Liver (tissue), 9 donors: Measurements from ENCODE around the gene GJD3. TPM values are rescaled to one million over a fixed set of nuclear protein-coding genes. Genes with fewer than 3 reads are reported as not detected.
"Not testable (repeated sequence)": the region's sequence is repeated elsewhere in the genome, so short reads cannot be mapped to it uniquely, and the experiment has no call there.

ENCODE experiments used
- DNase-seq: peaks from one replicate; pipeline ENCODE4 v3.0.0-alpha.2; 2017; ENCODE audit warnings: low spot score
- H3K27ac ChIP-seq, 2 donors: one replicate each; pipeline ENCODE4 v1.7.0; 2013; ENCODE audit warnings: inconsistent platforms in 2 of 2, low read length in 2 of 2, control low read depth in 1 of 2, low read depth in 1 of 2, mild to moderate bottlenecking in 1 of 2
- H3K27me3 ChIP-seq, 4 donors: one replicate each; pipeline versions ENCODE4 v1.6.1 to v1.7.0; 2013; ENCODE audit warnings: low read length in 3 of 4, inconsistent platforms in 1 of 4, mild to moderate bottlenecking in 1 of 4, moderate library complexity in 1 of 4; ENCODE audit not compliant: control insufficient read depth in 4 of 4, insufficient read depth in 4 of 4
- H3K36me3 ChIP-seq, 4 donors: one replicate each; pipeline versions ENCODE4 v1.6.1 to v1.7.0; 2013; ENCODE audit warnings: low read length in 3 of 4, mild to moderate bottlenecking in 3 of 4, low read depth in 1 of 4, moderate library complexity in 1 of 4; ENCODE audit not compliant: control insufficient read depth in 4 of 4, insufficient read depth in 3 of 4
- H3K4me1 ChIP-seq, 4 donors: one replicate each; pipeline versions ENCODE4 v1.6.1 to v1.7.0; 2013; ENCODE audit warnings: low read length in 3 of 4, mild to moderate bottlenecking in 3 of 4, moderate library complexity in 1 of 4; ENCODE audit not compliant: control insufficient read depth in 4 of 4, insufficient read depth in 4 of 4
- H3K4me3 ChIP-seq, 3 donors: one replicate each; pipeline versions ENCODE4 v1.6.1 to v1.7.0; 2013; ENCODE audit warnings: low read length in 3 of 3, control low read depth in 1 of 3, low read depth in 1 of 3, mild to moderate bottlenecking in 1 of 3
- H3K9ac ChIP-seq, 2 donors: one replicate each; pipeline ENCODE4 v1.7.0; 2013; ENCODE audit warnings: low read length in 2 of 2, mild to moderate bottlenecking in 2 of 2, moderate library complexity in 2 of 2, control low read depth in 1 of 2, low read depth in 1 of 2
- H3K9me3 ChIP-seq, 4 donors: one replicate each; pipeline versions ENCODE4 v1.6.1 to v1.7.0; 2013; ENCODE audit warnings: low read length in 3 of 4; ENCODE audit not compliant: control insufficient read depth in 4 of 4
- ATF3 ChIP-seq: IDR thresholded peaks from 2 replicates; pipeline ENCODE4 v1.6.1; 2016; ENCODE audit warnings: antibody characterized with exemption
- CTCF ChIP-seq: fragments of 150-350 bp; IDR thresholded peaks from 2 replicates; pipeline ENCODE4 v1.5.1; 2017; ENCODE audit warnings: improper control_type of control experiment, low read depth, low read length; ENCODE audit not compliant: missing input control
- FOXA1 ChIP-seq: IDR thresholded peaks from 2 replicates; pipeline ENCODE4 v1.6.1; 2016; ENCODE audit warnings: antibody characterized with exemption
- FOXA2 ChIP-seq: IDR thresholded peaks from 2 replicates; pipeline ENCODE4 v1.6.1; 2016; ENCODE audit warnings: antibody characterized with exemption
- GABPA ChIP-seq, 2 donors: IDR thresholded peaks in 1 of 2; conservative IDR thresholded peaks in 1 of 2; 2 replicates each; pipeline ENCODE4 v1.6.1; 2016; ENCODE audit warnings: antibody characterized with exemption in 2 of 2, mild to moderate bottlenecking in 1 of 2, moderate library complexity in 1 of 2
- HNF4G ChIP-seq: IDR thresholded peaks from 2 replicates; pipeline ENCODE4 v1.6.1; 2016; ENCODE audit warnings: antibody characterized with exemption
- JUND ChIP-seq, 2 donors: IDR thresholded peaks; 2 replicates each; pipeline ENCODE4 v1.6.1; 2016; ENCODE audit warnings: antibody characterized with exemption in 2 of 2
- MAX ChIP-seq: IDR thresholded peaks from 2 replicates; pipeline ENCODE4 v1.6.1; 2016; ENCODE audit warnings: antibody characterized with exemption
- NR2F2 ChIP-seq: IDR thresholded peaks from 2 replicates; pipeline ENCODE4 v1.6.1; 2016; ENCODE audit warnings: antibody characterized with exemption
- RAD21 ChIP-seq, 2 donors: IDR thresholded peaks; 2 replicates each; pipeline ENCODE4 v1.6.1; 2016; ENCODE audit warnings: antibody characterized with exemption in 2 of 2, mild to moderate bottlenecking in 2 of 2
- REST ChIP-seq: IDR thresholded peaks from 2 replicates; pipeline ENCODE4 v1.6.1; 2016; ENCODE audit warnings: antibody characterized with exemption, mild to moderate bottlenecking
- RXRA ChIP-seq, 2 donors: IDR thresholded peaks; 2 replicates each; pipeline ENCODE4 v1.6.1; 2017 to 2018; ENCODE audit warnings: antibody characterized with exemption in 2 of 2, mild to moderate bottlenecking in 1 of 2
- SP1 ChIP-seq: IDR thresholded peaks from 2 replicates; pipeline ENCODE4 v1.6.1; 2018; ENCODE audit warnings: antibody characterized with exemption, mild to moderate bottlenecking
- TAF1 ChIP-seq: conservative IDR thresholded peaks from 2 replicates; pipeline ENCODE4 v1.6.1; 2016; ENCODE audit warnings: antibody characterized with exemption, mild to moderate bottlenecking
- YY1 ChIP-seq: IDR thresholded peaks from 2 replicates; pipeline ENCODE4 v1.6.1; 2016; ENCODE audit warnings: antibody characterized with exemption, mild to moderate bottlenecking
- WGBS: extraction: QIAGEN DNeasy Blood & Tissue Kit; methylation state at CpG from one replicate; pipeline ENCODE4 v1.1.7; 2013; 5-methylcytosine and 5-hydroxymethylcytosine counted together
- polyA plus RNA-seq, 2 donors: library from polyadenylated mRNA; stranded (reverse) in 1 of 2; unstranded in 1 of 2; fragments of 200-250 nt in 1 of 2; fragments of >200 nt in 1 of 2; fragmentation: Nextera tagmentation in 1 of 2; extraction: Ambion mirVana in 1 of 2; gene quantifications; one replicate each; pipeline versions ENCODE4 v1.2.1 to v1.2.3, GENCODE V29; 2013 to 2015
- total RNA-seq, 2 donors: library from RNA; depleted of rRNA; stranded (reverse); fragments of >200 nt; gene quantifications; one replicate each; pipeline ENCODE4 v1.2.3, GENCODE V29; 2014
- donor health status: healthy.
- donor health status: healthy.
- donor health status: healthy.
- donor health status: healthy.
- donor health status: healthy.

Gene GJD3
- total and polyA plus RNA-seq, 4 donors: 0.47 to 0.59 (median 0.48) TPM; not detected in 1

DNA sequence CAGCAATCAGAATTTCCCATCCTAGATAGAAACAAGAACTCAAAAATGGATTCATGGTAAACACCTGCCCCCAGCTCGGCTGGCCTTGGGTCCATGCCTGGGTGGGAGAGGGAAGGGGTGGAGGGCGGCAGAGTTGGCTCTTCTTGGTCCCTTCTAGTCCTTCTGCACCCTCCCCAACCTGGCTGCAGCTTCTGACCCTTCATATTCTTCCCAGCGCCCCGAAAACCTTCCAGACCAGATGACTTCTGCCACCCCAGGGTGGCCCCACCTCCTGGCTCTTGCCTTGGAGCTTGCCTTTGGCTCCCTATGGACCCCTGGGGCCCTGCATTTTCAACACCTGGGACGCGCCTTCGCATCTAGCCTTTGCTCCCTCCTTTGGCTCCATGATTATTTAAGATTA, 5.4 kb upstream of the GJD3 start:
- no peak for DNase-seq
- no peaks in the 10 kb centered on the region for H3K27me3 ChIP-seq
- H3K27ac ChIP-seq: no peak overlapping the region
- H3K9ac ChIP-seq: no peak overlapping the region
- H3K4me1 ChIP-seq: no peaks in the 10 kb centered on the region
- no peak for TF ChIP-seq TAF1
- TF ChIP-seq RAD21 (IDR thresholded peaks at IDR 0.05): no peak
- TF ChIP-seq CTCF: no peak
- TF ChIP-seq GABPA (IDR thresholded peaks at IDR 0.05 in 1 of 2, conservative IDR thresholded peaks at IDR 0.05 in 1 of 2): no peak
- TF ChIP-seq NR2F2: no peak
- no peak for TF ChIP-seq YY1
- TF ChIP-seq REST: no peak
- H3K9me3 ChIP-seq: no peaks in the 10 kb centered on the region
- H3K36me3 ChIP-seq: no peaks in the 10 kb centered on the region
- WGBS: 91% methylated on average over 7 of the region's 7 CpGs
- H3K4me3 ChIP-seq: no peak overlapping the region

DNA sequence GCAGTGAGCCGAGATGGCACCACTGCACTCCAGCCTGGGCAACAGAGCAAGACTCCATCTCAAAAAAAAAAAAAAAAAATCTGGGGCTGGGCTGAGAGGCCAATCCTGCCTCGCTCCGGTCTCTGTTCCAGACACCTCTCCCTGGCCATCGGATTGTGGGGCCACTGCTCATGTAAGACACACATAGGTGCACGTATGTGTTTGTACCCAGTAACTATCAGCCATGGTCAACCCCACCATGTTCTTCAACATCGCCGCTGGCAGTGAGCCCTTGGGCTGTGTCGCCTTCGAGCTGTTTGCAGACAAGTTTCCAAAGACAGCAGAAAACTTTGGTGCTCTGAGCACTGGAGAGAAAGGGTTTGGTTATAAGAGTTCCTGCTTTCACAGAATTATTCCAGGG, 3.2 kb upstream of the GJD3 start:
- not testable (repeated sequence) for DNase-seq, H3K9me3 ChIP-seq, H3K27me3 ChIP-seq, H3K9ac ChIP-seq, H3K36me3 ChIP-seq, H3K4me3 ChIP-seq, H3K27ac ChIP-seq
- WGBS: 90% methylated on average over 9 of the region's 9 CpGs
- peaks cover 3 to 17% (median 9%) of the 10 kb centered on the region in 4 donors for H3K4me1 ChIP-seq

- Histone ChIP-seq H3K9ac (no peak overlapping the region), H3K27ac (no peak overlapping the region), H3K27me3 (no peaks in the 10 kb centered on the region), H3K9me3 (no peaks in the 10 kb centered on the region), H3K4me3 (no peak overlapping the region), H3K4me1 (peaks cover 3 to 23% (median 15%) of the 10 kb centered on the region in 4 donors), H3K36me3 (no peaks in the 10 kb centered on the region)
- 87% methylated on average over 17 of the region's 17 CpGs for WGBS
- no peak for DNase-seq
- TF ChIP-seq REST (no peak), NR2F2 (no peak), CTCF (no peak), RXRA (IDR thresholded peaks at IDR 0.05) (no peak), YY1 (no peak), FOXA2 (no peak), JUND (IDR thresholded peaks at IDR 0.05) (no peak), RAD21 (IDR thresholded peaks at IDR 0.05) (no peak), ATF3 (no peak), TAF1 (no peak), HNF4G (no peak), GABPA (IDR thresholded peaks at IDR 0.05 in 1 of 2, conservative IDR thresholded peaks at IDR 0.05 in 1 of 2) (no peak), FOXA1 (no peak), MAX (no peak), SP1 (no peak)
Measured at GRCh38 chr17:40366861-40367518, 2.5 kb upstream of the GJD3 start.
